ENCODE measurements around the gene PADI2. TPM values are rescaled to one million over a fixed set of nuclear protein-coding genes. Genes with fewer than 3 reads are reported as not detected.

Gene PADI2
- total and polyA plus RNA-seq, 2 experiments from 2014 or later, result 1.7 to 4.3 TPM

GRCh38 chr1:17108786-17109185 is 10.5 kb downstream of the PADI2 start:
- H3K36me3 Mint-ChIP-seq (ENCODE audit: low read depth), result no peaks in the 10 kb centered on the region
- H3K27ac Mint-ChIP-seq, result no peak overlapping the region

GRCh38 chr1:17108360-17108759 is 10.9 kb downstream of the PADI2 start:
- H3K4me1 ChIP-seq (ENCODE audit: insufficient read depth), result no peaks in the 10 kb centered on the region
- H3K4me2 ChIP-seq, result no peak overlapping the region
- Mint-ChIP-seq H3K36me3 (ENCODE audit: low read depth) (no peaks in the 10 kb centered on the region), H3K4me3 (no peak overlapping the region), H3K4me1 (peaks cover 3% of the 10 kb centered on the region; the same call in 2 of the 3 replicates), H3K27ac (no peak overlapping the region), H3K27me3 (ENCODE audit: insufficient read depth, low read depth, poor library complexity) (peaks cover 7% of the 10 kb centered on the region), H3K9me3 (no peaks in the 10 kb centered on the region)
- H3F3A ChIP-seq (replicated peaks; ENCODE audit: low read depth), result no peaks in the 10 kb centered on the region
- ATAC-seq, result no peak
- H3K9me2 ChIP-seq (ENCODE audit: insufficient read depth), result no peaks in the 10 kb centered on the region
- H2AFZ ChIP-seq, result no peak overlapping the region
- no peaks in the 10 kb centered on the region; the same call in 1 of the 2 replicates for H4K20me1 ChIP-seq (replicated peaks; ENCODE audit: insufficient read depth)
- H3K27ac ChIP-seq (ENCODE audit: low read depth), result no peak overlapping the region
- no peaks in the 10 kb centered on the region for H3K79me2 ChIP-seq (replicated peaks; ENCODE audit: insufficient read depth)
- H3K27me3 ChIP-seq (ENCODE audit: insufficient read depth), result no peaks in the 10 kb centered on the region
- H3K4me3 ChIP-seq, result no peak overlapping the region
- no peaks in the 10 kb centered on the region for H3K36me3 ChIP-seq (ENCODE audit: insufficient read depth)
- no peak for DNase-seq (ENCODE audit: low spot score)
- TF ChIP-seq POLR2AphosphoS5 (IDR thresholded peaks at IDR 0.05; ENCODE audit: low read depth) (no peak), ZNF331 (CRISPR knock-in tag; IDR thresholded peaks at IDR 0.05; ENCODE audit: low read depth) (no peak), ZNF114 (CRISPR knock-in tag; IDR thresholded peaks at IDR 0.05) (no peak), EZH2phosphoT487 (IDR thresholded peaks at IDR 0.05; ENCODE audit: unreplicated experiment) (no peak), JUNB (IDR thresholded peaks at IDR 0.05; ENCODE audit: unreplicated experiment) (no peak), EZH2 (IDR thresholded peaks at IDR 0.05; ENCODE audit: low read depth, unreplicated experiment) (no peak), ZNF462 (CRISPR knock-in tag; IDR thresholded peaks at IDR 0.05) (no peak)

More at GRCh38 chr1:17108786-17109185, 10.5 kb downstream of the PADI2 start:
- Histone ChIP-seq H3K79me2 (replicated peaks; ENCODE audit: insufficient read depth) (no peaks in the 10 kb centered on the region), H3K9me2 (ENCODE audit: insufficient read depth) (no peaks in the 10 kb centered on the region), H3K27me3 (ENCODE audit: insufficient read depth) (no peaks in the 10 kb centered on the region), H3K4me1 (ENCODE audit: insufficient read depth) (no peaks in the 10 kb centered on the region), H3K4me2 (no peak overlapping the region), H3F3A (replicated peaks; ENCODE audit: low read depth) (no peaks in the 10 kb centered on the region), H3K4me3 (no peak overlapping the region), H4K20me1 (replicated peaks; ENCODE audit: insufficient read depth) (no peaks in the 10 kb centered on the region; the same call in 1 of the 2 replicates), H3K27ac (ENCODE audit: low read depth) (no peak overlapping the region), H2AFZ (no peak overlapping the region), H3K36me3 (ENCODE audit: insufficient read depth) (no peaks in the 10 kb centered on the region)
- ATAC-seq, result no peak
- Mint-ChIP-seq H3K9me3 (no peaks in the 10 kb centered on the region), H3K4me1 (peaks cover 3% of the 10 kb centered on the region; the same call in 2 of the 3 replicates), H3K27me3 (ENCODE audit: insufficient read depth, low read depth, poor library complexity) (peaks cover 7% of the 10 kb centered on the region), H3K4me3 (no peak overlapping the region)
- TF ChIP-seq ZNF114 (CRISPR knock-in tag; IDR thresholded peaks at IDR 0.05) (no peak), REST (IDR thresholded peaks at IDR 0.05; ENCODE audit: unreplicated experiment) (no peak), ZNF331 (CRISPR knock-in tag; IDR thresholded peaks at IDR 0.05; ENCODE audit: low read depth) (no peak), STAT1 (IDR thresholded peaks at IDR 0.05; ENCODE audit: unreplicated experiment) (no peak), NANOG (IDR thresholded peaks at IDR 0.05; ENCODE audit: borderline replicate concordance) (no peak), POLR2AphosphoS5 (IDR thresholded peaks at IDR 0.05; ENCODE audit: low read depth) (no peak)
- DNase-seq (ENCODE audit: low spot score), result no peak
